LNCaP clone FGC (cell line): Measurements from ENCODE around the gene RIIAD1.
"Not testable (repeated sequence)": the region's sequence is repeated elsewhere in the genome, so short reads cannot be mapped to it uniquely, and the experiment has no call there.

Experiments used
- DNase-seq: peaks from one replicate; pipeline ENCODE4 v3.0.0-alpha.2; 2011; ENCODE audit warnings: low read depth
- H3K4me3 ChIP-seq: 2 replicates; pipeline ENCODE4 v1.5.1; 2011; ENCODE audit warnings: mild to moderate bottlenecking, low read depth, low read length, control low read depth
- CTCF ChIP-seq: IDR thresholded peaks from 2 replicates; pipeline ENCODE4 v1.5.1; 2012; ENCODE audit warnings: mild to moderate bottlenecking; ENCODE audit not compliant: control insufficient read depth, insufficient read depth; ENCODE audit errors: extremely low read depth

RIIAD1 gene

GRCh38 chr1:151720974-151721787 lies at the start of gene RIIAD1:
Gene RIIAD1 (plus strand): TSS chr1:151721522. CDS start chr1:151721537, 15 bp downstream.
- H3K4me3 ChIP-seq, result no peak within 1 kb of the TSS
- TF ChIP-seq CTCF, result no peak
- no peak for DNase-seq

- no peak for DNase-seq
- no peak for TF ChIP-seq CTCF
- no peak overlapping the region for H3K4me3 ChIP-seq
Observed at GRCh38 chr1:151673407-151673806, 47.9 kb upstream of the RIIAD1 start.

- DNase-seq, result no peak
- no peak for TF ChIP-seq CTCF
- no peak overlapping the region for H3K4me3 ChIP-seq
Observed at GRCh38 chr1:151680391-151680790, 40.9 kb upstream of the RIIAD1 start.

- DNase-seq, result peak; percentile 37
- H3K4me3 ChIP-seq, result no peak overlapping the region
- TF ChIP-seq CTCF, result no peak
Observed at GRCh38 chr1:151680826-151681225, 40.5 kb upstream of the RIIAD1 start.

GRCh38 chr1:151681923-151682322 lies 39.4 kb upstream of the RIIAD1 start:
- TF ChIP-seq CTCF, result no peak
- no peak for DNase-seq
- H3K4me3 ChIP-seq, result no peak overlapping the region

- H3K4me3 ChIP-seq, DNase-seq: not testable (repeated sequence)
Observed at GRCh38 chr1:151682901-151683300, 38.4 kb upstream of the RIIAD1 start.

- H3K4me3 ChIP-seq, result no peak overlapping the region
- TF ChIP-seq CTCF, result no peak
- DNase-seq, result no peak
Observed at GRCh38 chr1:151684128-151684527, 37.2 kb upstream of the RIIAD1 start.
